ENCODE data around the gene PHKA2.

The PHKA2 gene

GRCh38 chrX:18888281-18888680 lies 95.6 kb downstream of the PHKA2 start:
- peak overlapping the region; percentile 90 for H3K27ac ChIP-seq
- TF ChIP-seq CTCF (conservative IDR thresholded peaks at IDR 0.05; ENCODE audit: low read depth) = no peak
- DNase-seq (ENCODE audit: low spot score) = no peak
- ChIA-PET POLR2A (ENCODE audit: low non-redundant PET) (no interaction called here), CTCF (no interaction called here)

- no peak for TF ChIP-seq CTCF (conservative IDR thresholded peaks at IDR 0.05; ENCODE audit: low read depth)
Observed at GRCh38 chrX:18887825-18888212, 96.1 kb downstream of the PHKA2 start.

GRCh38 chrX:18887177-18887824 lies 96.6 kb downstream of the PHKA2 start:
- ChIA-PET POLR2A (ENCODE audit: low non-redundant PET) (no interaction called here), CTCF (no interaction called here)
- peak overlapping the region; percentile 90 for H3K27ac ChIP-seq
- TF ChIP-seq CTCF (conservative IDR thresholded peaks at IDR 0.05; ENCODE audit: low read depth) = no peak
- no peak for DNase-seq (ENCODE audit: low spot score)

More at GRCh38 chrX:18887825-18888212, 96.1 kb downstream of the PHKA2 start:
- peak overlapping the region; percentile 90 for H3K27ac ChIP-seq
- ChIA-PET POLR2A (ENCODE audit: low non-redundant PET) (no interaction called here), CTCF (no interaction called here)
- DNase-seq (ENCODE audit: low spot score) = no peak

GRCh38 chrX:18886344-18887161 lies 97.4 kb downstream of the PHKA2 start:
- H3K27ac ChIP-seq = peak overlapping the region; percentile 90
- no peak for DNase-seq (ENCODE audit: low spot score)
- peak; percentile 43 for TF ChIP-seq CTCF (conservative IDR thresholded peaks at IDR 0.05; ENCODE audit: low read depth)
- ChIA-PET POLR2A (ENCODE audit: low non-redundant PET) (no interaction called here), CTCF (interaction anchor here (0.9 kb wide), 1 partner anchor 419 kb away, joined by 3 read pairs; no protein-coding TSS in a partner anchor)

GRCh38 chrX:18886005-18886343 lies 97.9 kb downstream of the PHKA2 start:
- ChIA-PET POLR2A (ENCODE audit: low non-redundant PET) (no interaction called here), CTCF (interaction anchor here (0.9 kb wide), 1 partner anchor 419 kb away, joined by 3 read pairs; no protein-coding TSS in a partner anchor)
- H3K27ac ChIP-seq = peak overlapping the region; percentile 90
- no peak for DNase-seq (ENCODE audit: low spot score)
- TF ChIP-seq CTCF (conservative IDR thresholded peaks at IDR 0.05; ENCODE audit: low read depth) = no peak

GRCh38 chrX:18885328-18886004 lies 98.4 kb downstream of the PHKA2 start:
- no peak for TF ChIP-seq CTCF (conservative IDR thresholded peaks at IDR 0.05; ENCODE audit: low read depth)
- peak overlapping the region; percentile 90 for H3K27ac ChIP-seq
- ChIA-PET POLR2A (ENCODE audit: low non-redundant PET) (no interaction called here), CTCF (interaction anchor here (0.9 kb wide), 1 partner anchor 418 kb away, joined by 3 read pairs; no protein-coding TSS in a partner anchor)
- no peak for DNase-seq (ENCODE audit: low spot score)

Data from RWPE1 (cell line).